ENCODE measurements around the gene NPAS3. TPM values are rescaled to one million over a fixed set of nuclear protein-coding genes. Genes with fewer than 3 reads are reported as not detected.

NPAS3 gene
- total and polyA plus RNA-seq, 2 donors, result 1.0 to 1.2 TPM

DNA sequence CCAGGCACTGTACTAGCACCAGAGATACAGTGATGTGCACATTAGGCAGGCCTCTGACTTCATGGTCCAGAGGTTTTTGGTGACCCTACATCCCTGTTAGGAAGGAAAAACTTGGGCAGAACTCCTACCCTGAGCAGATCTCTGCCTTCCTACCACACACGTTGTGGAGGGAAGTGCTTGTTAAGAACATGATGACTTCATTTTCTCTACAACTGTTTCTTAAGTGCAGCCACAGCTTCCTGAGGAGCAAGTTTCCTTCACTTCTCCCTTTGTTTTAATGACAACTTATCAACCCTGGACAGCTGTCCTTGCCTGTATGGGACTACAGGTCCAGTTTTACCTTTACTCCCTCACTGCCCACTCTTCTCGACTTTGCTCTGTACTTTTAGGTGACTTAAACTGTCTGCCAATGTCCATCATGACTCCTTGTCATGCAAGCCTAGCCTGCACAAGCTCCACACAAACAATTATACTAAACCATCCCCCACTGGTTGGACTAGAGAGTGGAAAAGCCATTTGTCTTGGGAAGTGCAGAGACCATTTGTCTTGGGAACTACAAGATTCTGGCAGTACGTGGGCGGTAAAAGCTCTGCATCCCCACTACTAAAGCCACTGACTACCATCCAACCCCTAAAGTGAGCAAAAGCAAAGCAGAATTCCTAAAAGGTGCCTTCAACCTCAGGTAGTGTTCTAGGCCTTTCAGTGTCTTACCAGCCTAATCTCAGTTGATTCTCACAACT lies 652.4 kb downstream of the NPAS3 start:
- Histone ChIP-seq H3K36me3 (ENCODE audit: control insufficient read depth in 2 of 2, insufficient read depth in 2 of 2, low read length in 1 of 2) (no peaks in the 10 kb centered on the region), H3K4me1 (ENCODE audit: control insufficient read depth in 2 of 2, insufficient read depth in 2 of 2, low read length in 2 of 2) (no peaks in the 10 kb centered on the region), H3K9me3 (ENCODE audit: control insufficient read depth in 2 of 2, insufficient read depth in 1 of 2, low read length in 1 of 2) (no peaks in the 10 kb centered on the region), H3K27me3 (ENCODE audit: control insufficient read depth in 2 of 2, insufficient read depth in 1 of 2, low read length in 1 of 2) (no peaks in the 10 kb centered on the region), H3K27ac (ENCODE audit: low read depth in 1 of 2, low read length in 1 of 2) (no peak overlapping the region), H3K4me3 (ENCODE audit: low read length in 2 of 2) (no peak overlapping the region)
- DNase-seq (ENCODE audit: low read depth in 6 of 9, low spot score in 9 of 9), result no peak
- 58% methylated on average over 4 of the region's 4 CpGs for WGBS

DNA sequence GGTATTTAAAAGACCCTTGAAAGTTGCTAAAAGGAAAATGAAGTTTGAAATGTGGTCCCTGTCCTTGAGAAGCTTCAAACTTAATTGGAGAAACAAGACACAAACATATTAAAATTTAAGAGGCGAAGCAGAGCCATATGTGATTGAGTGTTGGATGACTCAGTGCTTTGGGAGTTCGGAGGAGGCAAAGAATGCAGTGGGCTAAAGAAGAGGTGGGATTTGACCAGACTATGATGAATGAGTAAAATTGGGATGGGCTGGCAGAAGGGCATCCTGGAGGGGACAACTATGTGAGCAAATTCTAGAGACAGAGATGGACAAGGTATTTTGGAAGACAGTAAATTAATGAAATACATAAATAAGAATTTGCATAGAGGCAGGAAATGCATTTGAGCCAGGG lies 653.6 kb downstream of the NPAS3 start:
- no peak for DNase-seq (ENCODE audit: low read depth in 6 of 9, low spot score in 9 of 9)
- Histone ChIP-seq H3K27me3 (ENCODE audit: control insufficient read depth in 2 of 2, insufficient read depth in 1 of 2, low read length in 1 of 2) (no peaks in the 10 kb centered on the region), H3K4me3 (ENCODE audit: low read length in 2 of 2) (no peak overlapping the region), H3K9me3 (ENCODE audit: control insufficient read depth in 2 of 2, insufficient read depth in 1 of 2, low read length in 1 of 2) (no peaks in the 10 kb centered on the region), H3K36me3 (ENCODE audit: control insufficient read depth in 2 of 2, insufficient read depth in 2 of 2, low read length in 1 of 2) (no peaks in the 10 kb centered on the region), H3K4me1 (ENCODE audit: control insufficient read depth in 2 of 2, insufficient read depth in 2 of 2, low read length in 2 of 2) (no peaks in the 10 kb centered on the region), H3K27ac (ENCODE audit: low read depth in 1 of 2, low read length in 1 of 2) (no peak overlapping the region)
- 96% methylated on average over 2 of the region's 2 CpGs for WGBS

DNA sequence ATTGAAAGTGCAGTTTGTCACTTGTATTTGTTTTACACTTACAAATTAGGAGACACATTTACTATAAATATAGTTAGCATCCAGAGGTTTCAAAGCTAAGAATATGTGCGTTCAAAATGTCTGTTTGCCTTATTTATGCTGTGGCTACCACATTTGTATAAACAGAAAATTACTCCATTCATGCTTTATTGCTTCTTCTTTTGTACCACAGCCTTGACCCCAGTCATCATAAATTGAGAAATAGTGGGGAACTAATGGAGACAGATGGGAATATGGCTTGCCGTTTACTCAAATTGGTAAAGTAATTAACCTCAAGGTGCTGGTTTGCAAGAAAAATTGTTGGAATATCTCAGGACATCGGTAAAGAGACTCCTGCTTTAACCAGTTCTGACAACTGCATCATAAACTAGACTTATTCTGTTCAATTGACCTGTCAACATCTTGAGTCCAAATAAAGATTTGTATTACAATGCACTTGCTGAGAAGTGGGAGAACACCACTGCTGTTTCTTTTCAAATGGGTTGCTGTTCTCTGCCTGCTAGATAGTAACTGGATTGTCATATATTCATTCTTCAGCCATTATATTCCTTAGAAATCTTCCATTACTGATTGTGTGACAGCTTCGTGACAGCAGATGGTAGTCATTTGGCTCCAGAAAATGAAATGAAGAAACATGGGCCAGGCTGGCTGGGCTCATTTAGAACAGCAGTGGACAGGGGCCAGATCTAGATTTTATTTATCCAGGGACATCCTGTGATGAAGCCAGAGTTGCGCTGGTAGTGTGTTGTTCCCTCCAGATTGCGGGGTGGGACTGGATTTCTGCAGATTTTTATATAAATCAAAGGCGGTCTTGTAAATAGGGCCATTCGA lies 657.8 kb downstream of the NPAS3 start:
- WGBS, result 95% methylated on average over 8 of the region's 8 CpGs
- Histone ChIP-seq H3K4me1 (ENCODE audit: control insufficient read depth in 2 of 2, insufficient read depth in 2 of 2, low read length in 2 of 2) (no peaks in the 10 kb centered on the region), H3K36me3 (ENCODE audit: control insufficient read depth in 2 of 2, insufficient read depth in 2 of 2, low read length in 1 of 2) (no peaks in the 10 kb centered on the region)

DNA sequence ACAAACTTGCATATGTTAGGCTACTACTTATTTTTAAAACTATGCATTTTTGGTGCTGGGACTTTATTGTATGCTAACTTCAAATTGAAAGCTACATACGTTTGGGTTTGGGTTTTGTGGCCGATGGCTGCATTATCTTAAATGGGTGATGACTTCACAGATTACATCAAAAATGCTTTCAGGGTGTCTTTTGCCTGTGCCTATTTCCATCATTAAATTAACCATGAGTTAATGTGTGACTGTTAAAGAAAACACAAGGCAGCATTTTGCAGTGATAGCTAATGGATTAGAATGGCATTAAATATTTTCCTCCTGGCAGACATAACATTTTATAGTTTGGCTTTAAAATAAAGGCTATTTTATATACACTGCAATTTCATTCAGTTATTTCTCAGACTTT lies 659.9 kb downstream of the NPAS3 start:
- H3K4me1 ChIP-seq (ENCODE audit: control insufficient read depth in 2 of 2, insufficient read depth in 2 of 2, low read length in 2 of 2), result no peaks in the 10 kb centered on the region
- H3K4me3 ChIP-seq (ENCODE audit: low read length in 2 of 2), result no peak overlapping the region
- H3K9me3 ChIP-seq (ENCODE audit: control insufficient read depth in 2 of 2, insufficient read depth in 1 of 2, low read length in 1 of 2), result no peaks in the 10 kb centered on the region
- H3K36me3 ChIP-seq (ENCODE audit: control insufficient read depth in 2 of 2, insufficient read depth in 2 of 2, low read length in 1 of 2), result no peaks in the 10 kb centered on the region
- no peaks in the 10 kb centered on the region for H3K27me3 ChIP-seq (ENCODE audit: control insufficient read depth in 2 of 2, insufficient read depth in 1 of 2, low read length in 1 of 2)
- WGBS, result 92% methylated on average over 2 of the region's 2 CpGs
- H3K27ac ChIP-seq (ENCODE audit: low read depth in 1 of 2, low read length in 1 of 2), result no peak overlapping the region
- no peak for DNase-seq (ENCODE audit: low read depth in 6 of 9, low spot score in 9 of 9)

More for the DNA sequence above, 657.8 kb downstream of the NPAS3 start:
- no peaks in the 10 kb centered on the region for H3K9me3 ChIP-seq (ENCODE audit: control insufficient read depth in 2 of 2, insufficient read depth in 1 of 2, low read length in 1 of 2)
- no peaks in the 10 kb centered on the region for H3K27me3 ChIP-seq (ENCODE audit: control insufficient read depth in 2 of 2, insufficient read depth in 1 of 2, low read length in 1 of 2)
- H3K27ac ChIP-seq (ENCODE audit: low read depth in 1 of 2, low read length in 1 of 2), result no peak overlapping the region
- H3K4me3 ChIP-seq (ENCODE audit: low read length in 2 of 2), result no peak overlapping the region
- DNase-seq (ENCODE audit: low read depth in 6 of 9, low spot score in 9 of 9), result no peak

DNA sequence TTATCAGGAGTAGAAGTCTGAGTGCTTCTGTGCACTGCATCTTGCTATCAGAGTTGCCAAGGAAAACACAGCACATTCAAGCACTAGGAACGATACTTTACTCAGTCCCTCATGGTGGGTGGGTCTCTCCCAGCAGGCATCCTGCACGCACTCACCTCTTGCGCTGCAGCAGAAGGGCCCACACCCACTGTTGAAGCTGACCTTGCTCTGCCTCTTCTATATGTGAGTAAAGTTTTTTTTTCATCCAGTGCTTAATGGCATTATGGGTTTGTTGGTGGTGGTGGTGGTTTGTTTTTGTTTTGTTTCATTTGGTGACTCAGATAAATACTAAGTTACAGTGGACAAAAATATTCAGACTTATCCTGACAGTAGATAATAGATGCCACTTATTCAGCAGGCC lies 663.7 kb downstream of the NPAS3 start:
- Histone ChIP-seq H3K27me3 (ENCODE audit: control insufficient read depth in 2 of 2, insufficient read depth in 1 of 2, low read length in 1 of 2) (no peaks in the 10 kb centered on the region), H3K36me3 (ENCODE audit: control insufficient read depth in 2 of 2, insufficient read depth in 2 of 2, low read length in 1 of 2) (no peaks in the 10 kb centered on the region), H3K4me1 (ENCODE audit: control insufficient read depth in 2 of 2, insufficient read depth in 2 of 2, low read length in 2 of 2) (no peaks in the 10 kb centered on the region), H3K9me3 (ENCODE audit: control insufficient read depth in 2 of 2, insufficient read depth in 1 of 2, low read length in 1 of 2) (no peaks in the 10 kb centered on the region), H3K27ac (ENCODE audit: low read depth in 1 of 2, low read length in 1 of 2) (no peak overlapping the region), H3K4me3 (ENCODE audit: low read length in 2 of 2) (no peak overlapping the region)
- no peak for DNase-seq (ENCODE audit: low read depth in 6 of 9, low spot score in 9 of 9)
- 96% methylated on average over 3 of the region's 3 CpGs for WGBS

DNA sequence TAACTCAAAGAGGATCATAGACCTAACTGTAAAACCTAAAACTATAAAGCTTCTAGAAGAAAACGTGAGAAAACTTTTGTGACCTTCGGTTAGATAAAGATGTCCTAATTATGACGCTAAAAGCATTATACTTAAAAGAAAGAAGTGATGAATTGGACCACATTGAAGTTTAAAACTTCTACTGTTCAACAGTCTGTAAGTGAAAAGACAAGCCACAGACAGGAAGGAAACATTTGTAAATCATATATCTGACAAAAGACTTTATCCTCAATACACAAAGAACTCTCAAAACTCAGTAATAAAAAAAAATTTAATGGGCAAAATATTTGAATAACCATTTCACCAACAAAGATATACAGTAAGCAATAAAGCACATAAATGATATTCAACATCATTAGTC lies 667.9 kb downstream of the NPAS3 start:
- Histone ChIP-seq H3K27ac (ENCODE audit: low read depth in 1 of 2, low read length in 1 of 2) (no peak overlapping the region), H3K9me3 (ENCODE audit: control insufficient read depth in 2 of 2, insufficient read depth in 1 of 2, low read length in 1 of 2) (no peaks in the 10 kb centered on the region), H3K27me3 (ENCODE audit: control insufficient read depth in 2 of 2, insufficient read depth in 1 of 2, low read length in 1 of 2) (no peaks in the 10 kb centered on the region), H3K4me1 (ENCODE audit: control insufficient read depth in 2 of 2, insufficient read depth in 2 of 2, low read length in 2 of 2) (no peaks in the 10 kb centered on the region), H3K36me3 (ENCODE audit: control insufficient read depth in 2 of 2, insufficient read depth in 2 of 2, low read length in 1 of 2) (no peaks in the 10 kb centered on the region), H3K4me3 (ENCODE audit: low read length in 2 of 2) (no peak overlapping the region)
- no peak for DNase-seq (ENCODE audit: low read depth in 6 of 9, low spot score in 9 of 9)
- WGBS, result 15% methylated on average over 3 of the region's 3 CpGs

DNA sequence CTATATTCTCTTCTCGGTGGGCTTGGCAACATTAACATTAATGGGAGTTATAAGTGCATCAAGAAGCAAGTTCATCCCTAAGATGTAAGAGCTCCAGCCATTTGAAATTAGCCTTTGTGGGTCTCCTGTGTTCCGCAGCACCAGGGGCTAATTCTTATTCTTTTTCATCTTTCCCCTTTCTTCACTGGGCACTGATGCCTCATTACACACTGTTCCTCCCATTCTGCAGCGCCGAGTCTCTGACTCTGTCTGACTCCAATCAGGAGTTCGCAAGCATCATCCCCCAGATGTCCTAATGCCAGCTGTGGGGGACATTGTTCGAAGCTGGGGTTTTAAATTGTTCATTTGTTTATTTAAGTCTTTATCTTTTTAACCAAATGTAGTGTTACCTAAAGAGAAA lies 670.9 kb downstream of the NPAS3 start:
- no peak for DNase-seq (ENCODE audit: low read depth in 6 of 9, low spot score in 9 of 9)

DNA sequence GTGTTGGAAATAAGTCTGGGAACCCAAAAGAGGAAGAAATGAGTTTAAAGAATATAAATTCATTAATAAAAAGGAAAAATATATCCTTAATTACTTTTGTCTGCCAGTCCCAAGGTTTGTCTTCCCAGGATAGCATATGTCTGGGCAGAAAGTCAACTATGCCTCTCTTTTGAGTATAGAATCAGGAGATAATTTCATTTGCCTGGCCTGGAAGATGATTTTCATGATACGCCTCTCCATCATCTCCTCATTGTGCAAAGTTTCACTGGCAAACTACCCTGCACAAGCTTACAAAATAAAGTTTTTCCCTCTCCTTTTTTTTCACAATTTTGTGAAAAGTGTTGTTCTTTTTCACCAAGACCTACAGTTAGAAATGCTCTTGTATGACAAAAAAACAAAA lies 671.4 kb downstream of the NPAS3 start:
- Histone ChIP-seq H3K4me3 (ENCODE audit: low read length in 2 of 2) (no peak overlapping the region), H3K27me3 (ENCODE audit: control insufficient read depth in 2 of 2, insufficient read depth in 1 of 2, low read length in 1 of 2) (no peaks in the 10 kb centered on the region), H3K4me1 (ENCODE audit: control insufficient read depth in 2 of 2, insufficient read depth in 2 of 2, low read length in 2 of 2) (no peaks in the 10 kb centered on the region), H3K27ac (ENCODE audit: low read depth in 1 of 2, low read length in 1 of 2) (no peak overlapping the region), H3K9me3 (ENCODE audit: control insufficient read depth in 2 of 2, insufficient read depth in 1 of 2, low read length in 1 of 2) (no peaks in the 10 kb centered on the region), H3K36me3 (ENCODE audit: control insufficient read depth in 2 of 2, insufficient read depth in 2 of 2, low read length in 1 of 2) (no peaks in the 10 kb centered on the region)
- WGBS, result 97% methylated on average over 1 of the region's 1 CpG
- DNase-seq (ENCODE audit: low read depth in 6 of 9, low spot score in 9 of 9), result no peak

More for the DNA sequence above, 670.9 kb downstream of the NPAS3 start:
- Histone ChIP-seq H3K9me3 (ENCODE audit: control insufficient read depth in 2 of 2, insufficient read depth in 1 of 2, low read length in 1 of 2) (no peaks in the 10 kb centered on the region), H3K36me3 (ENCODE audit: control insufficient read depth in 2 of 2, insufficient read depth in 2 of 2, low read length in 1 of 2) (no peaks in the 10 kb centered on the region), H3K27me3 (ENCODE audit: control insufficient read depth in 2 of 2, insufficient read depth in 1 of 2, low read length in 1 of 2) (no peaks in the 10 kb centered on the region), H3K4me3 (ENCODE audit: low read length in 2 of 2) (no peak overlapping the region), H3K4me1 (ENCODE audit: control insufficient read depth in 2 of 2, insufficient read depth in 2 of 2, low read length in 2 of 2) (no peaks in the 10 kb centered on the region), H3K27ac (ENCODE audit: low read depth in 1 of 2, low read length in 1 of 2) (no peak overlapping the region)
- 97% methylated on average over 6 of the region's 6 CpGs for WGBS

DNA sequence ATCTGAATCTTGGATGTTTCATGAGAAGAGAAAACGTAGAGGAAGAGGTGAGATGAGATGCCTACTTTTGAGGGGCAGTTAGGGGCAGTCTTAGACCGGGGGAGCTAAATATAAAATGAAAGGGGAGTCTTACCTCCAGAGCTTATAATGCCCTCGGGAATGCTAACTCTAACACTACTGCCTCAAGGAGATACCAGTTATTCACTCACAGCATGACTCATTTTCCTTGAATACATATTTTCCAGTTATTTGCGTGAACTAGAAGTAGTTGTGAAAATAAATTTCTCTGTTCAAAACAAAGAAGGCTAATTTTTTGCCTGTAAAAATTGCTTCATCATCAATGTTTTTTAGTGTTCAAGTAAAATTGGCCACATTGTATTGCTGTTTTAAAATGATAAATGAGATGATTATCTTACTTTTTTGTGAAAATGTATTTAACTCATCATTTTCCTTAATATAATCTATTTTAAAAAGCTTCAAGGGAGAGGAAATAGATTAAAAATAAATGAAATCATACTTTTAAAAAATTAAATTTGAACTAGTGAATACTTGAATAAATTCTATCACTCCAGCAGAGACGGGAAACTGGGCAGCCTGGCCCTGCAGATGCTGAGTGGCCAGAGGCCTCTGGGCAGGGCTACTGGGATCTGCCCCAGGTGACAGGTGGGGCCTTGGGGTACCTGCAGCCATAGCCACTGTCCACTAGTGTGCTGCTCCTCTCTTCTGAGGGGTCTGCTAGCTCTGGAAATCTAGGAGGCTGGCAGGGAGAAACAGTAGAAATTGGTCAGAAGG lies 672.9 kb downstream of the NPAS3 start:
- WGBS, result 96% methylated on average over 5 of the region's 5 CpGs
- H3K36me3 ChIP-seq (ENCODE audit: control insufficient read depth in 2 of 2, insufficient read depth in 2 of 2, low read length in 1 of 2), result no peaks in the 10 kb centered on the region
- no peaks in the 10 kb centered on the region for H3K4me1 ChIP-seq (ENCODE audit: control insufficient read depth in 2 of 2, insufficient read depth in 2 of 2, low read length in 2 of 2)

More for the DNA sequence above, 672.9 kb downstream of the NPAS3 start:
- no peak for DNase-seq (ENCODE audit: low read depth in 6 of 9, low spot score in 9 of 9)
- Histone ChIP-seq H3K27me3 (ENCODE audit: control insufficient read depth in 2 of 2, insufficient read depth in 1 of 2, low read length in 1 of 2) (no peaks in the 10 kb centered on the region), H3K9me3 (ENCODE audit: control insufficient read depth in 2 of 2, insufficient read depth in 1 of 2, low read length in 1 of 2) (no peaks in the 10 kb centered on the region), H3K27ac (ENCODE audit: low read depth in 1 of 2, low read length in 1 of 2) (no peak overlapping the region), H3K4me3 (ENCODE audit: low read length in 2 of 2) (no peak overlapping the region)

All from thymus (tissue), 11 donors.